SK-N-MC (cell line): Measurements from ENCODE around the gene HHIP.

ENCODE experiments used
- EZH2 ChIP-seq: fragments of 200-600 bp; sonication (generic); IDR thresholded peaks from one replicate; pipeline ENCODE4 v1.6.1; 2017; ENCODE audit warnings: antibody characterized with exemption
- POLR2AphosphoS5 ChIP-seq: IDR thresholded peaks from 2 replicates; pipeline ENCODE4 v1.6.1; 2012; ENCODE audit warnings: mild to moderate bottlenecking, low read depth, low read length, borderline replicate concordance

DNA sequence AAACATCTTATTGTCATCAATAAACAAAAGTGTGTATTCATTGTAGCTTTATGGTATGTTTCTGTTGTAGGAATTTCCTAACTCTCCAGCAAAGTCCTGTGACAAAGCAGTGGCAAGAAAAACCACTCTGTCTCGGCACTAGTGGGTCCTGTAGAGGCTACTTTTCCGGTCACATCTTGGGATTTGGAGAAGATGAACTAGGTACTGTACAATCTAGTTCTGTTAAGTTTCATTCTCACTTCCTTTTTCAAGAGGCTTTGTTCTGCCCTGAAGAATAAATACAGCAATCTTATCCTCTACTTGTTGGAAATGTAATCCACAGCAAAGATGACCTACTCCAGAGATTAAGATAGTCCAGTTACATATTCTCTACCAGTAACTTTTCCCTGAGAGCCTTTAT, 69.3 kb downstream of the HHIP start:
- TF ChIP-seq POLR2AphosphoS5 (no peak), EZH2 (no peak)
